Neural cell (in vitro differentiated cells): ENCODE data around the gene PCDHA1. TPM values are rescaled to one million over a fixed set of nuclear protein-coding genes. Genes with fewer than 3 reads are reported as not detected.

Experiments used
- H2AFZ ChIP-seq: fragments of 200-600, 300-800 bp; sonication (generic), shearing (Covaris generic); 2 replicates; pipeline ENCODE4 v1.6.0; 2014; ENCODE audit warnings: low read depth, mild to moderate bottlenecking, antibody characterized with exemption, low read length, moderate library complexity
- H3F3A ChIP-seq: fragments of 200-600 bp; shearing (Covaris generic); 2 replicates; pipeline ENCODE4 v1.6.1; 2016; ENCODE audit warnings: mild to moderate bottlenecking, moderate library complexity, mixed read lengths, antibody characterized with exemption, low read length; ENCODE audit not compliant: insufficient read depth, poor library complexity, severe bottlenecking
- H3K27ac ChIP-seq: fragments of 200-600, 300-800 bp; sonication (generic), shearing (Covaris generic); 2 replicates; pipeline ENCODE4 v1.5.1; 2014; ENCODE audit warnings: mild to moderate bottlenecking, low read length, moderate library complexity
- H3K27me3 ChIP-seq: fragments of 300-800, 200-600 bp; sonication (generic), shearing (Covaris generic); 2 replicates; pipeline ENCODE4 v1.6.0; 2014; ENCODE audit warnings: mild to moderate bottlenecking, low read depth, low read length, moderate library complexity; ENCODE audit not compliant: insufficient read depth
- H3K36me3 ChIP-seq: fragments of 300-800, 200-600 bp; sonication (generic), shearing (Covaris generic); 2 replicates; pipeline ENCODE4 v1.5.1; 2014; ENCODE audit warnings: mild to moderate bottlenecking, antibody characterized with exemption, low read length, moderate library complexity; ENCODE audit not compliant: insufficient read depth
- H3K4me2 ChIP-seq: fragments of 300-800, 200-600 bp; sonication (generic), shearing (Covaris generic); 2 replicates; pipeline ENCODE4 v1.6.0; 2014; ENCODE audit warnings: mild to moderate bottlenecking, low read length
- H3K4me3 ChIP-seq: fragments of 300-800, 200-600 bp; sonication (generic), shearing (Covaris generic); 2 replicates; pipeline ENCODE4 v1.5.1; 2014; ENCODE audit warnings: mild to moderate bottlenecking, low read length, moderate library complexity
- H3K79me2 ChIP-seq: fragments of 200-600 bp; shearing (Covaris generic); replicated peaks from 2 replicates; pipeline ENCODE4 v1.6.0; 2014; ENCODE audit warnings: mild to moderate bottlenecking, low read length, moderate library complexity; ENCODE audit not compliant: insufficient read depth
- H3K9ac ChIP-seq: fragments of 300-800, 200-600 bp; sonication (generic), shearing (Covaris generic); 2 replicates; pipeline ENCODE4 v1.6.1; 2016; ENCODE audit warnings: mild to moderate bottlenecking, low read length, mixed read lengths
- H3K9me2 ChIP-seq: fragments of 200-600 bp; shearing (Covaris generic); 2 replicates; pipeline ENCODE4 v1.6.1; 2016; ENCODE audit warnings: mild to moderate bottlenecking, low read length, mixed read lengths; ENCODE audit not compliant: insufficient read depth
- H3K9me3 ChIP-seq: fragments of 200-600, 300-800 bp; sonication (generic), shearing (Covaris generic); 2 replicates; pipeline ENCODE4 v1.6.1; 2016; ENCODE audit warnings: mild to moderate bottlenecking, mixed run types, low read length, moderate library complexity, mixed read lengths
- H4K20me1 ChIP-seq: fragments of 200-600 bp; shearing (Covaris generic); 2 replicates; pipeline ENCODE4 v1.6.1; 2016; ENCODE audit warnings: mild to moderate bottlenecking, mixed run types; ENCODE audit not compliant: insufficient read depth
- EP300 ChIP-seq: fragments of 450-650 bp; conservative IDR thresholded peaks from 2 replicates; pipeline ENCODE4 v1.6.1; 2014; ENCODE audit warnings: antibody characterized with exemption, mild to moderate bottlenecking, moderate library complexity; ENCODE audit not compliant: poor library complexity, severe bottlenecking
- EZH2 ChIP-seq: fragments of 200-600, 300-800 bp; shearing (Covaris generic), sonication (generic); IDR thresholded peaks from 2 replicates; pipeline ENCODE4 v1.6.1; 2014; ENCODE audit warnings: antibody characterized with exemption, low read length, borderline replicate concordance, mild to moderate bottlenecking; ENCODE audit not compliant: insufficient read depth, poor library complexity, severe bottlenecking
- MXI1 ChIP-seq: fragments of 450-650 bp; conservative IDR thresholded peaks from 2 replicates; pipeline ENCODE4 v1.6.1; 2014; ENCODE audit warnings: antibody characterized with exemption, mild to moderate bottlenecking; ENCODE audit not compliant: poor library complexity, severe bottlenecking
- POLR2AphosphoS5 ChIP-seq: IDR thresholded peaks from 2 replicates; pipeline ENCODE4 v1.6.1; 2012
- RAD21 ChIP-seq: fragments of 450-650 bp; conservative IDR thresholded peaks from 2 replicates; pipeline ENCODE4 v1.6.1; 2014; ENCODE audit warnings: antibody characterized with exemption, mild to moderate bottlenecking, moderate library complexity
- SMC3 ChIP-seq: fragments of 450-650 bp; conservative IDR thresholded peaks from 2 replicates; pipeline ENCODE4 v1.6.1; 2014; ENCODE audit warnings: antibody characterized with exemption, mild to moderate bottlenecking, moderate library complexity; ENCODE audit not compliant: poor library complexity
- TAF1 ChIP-seq: IDR thresholded peaks from 2 replicates; pipeline ENCODE4 v1.6.1; 2012; ENCODE audit warnings: low read depth
- polyA plus RNA-seq: library from polyadenylated mRNA; depleted of rRNA; stranded (reverse); fragments of >200 nt; gene quantifications from 2 replicates; pipeline ENCODE4 v1.2.3, GENCODE V29; 2014
- TF ChIP-seq, protein P1 (sequence below): IDR thresholded peaks from 2 replicates; pipeline ENCODE4 v1.6.1; 2012; ENCODE audit warnings: borderline replicate concordance
- TF ChIP-seq, protein P2 (sequence below): fragments of 450-650 bp; IDR thresholded peaks from 2 replicates; pipeline ENCODE4 v1.5.1; 2014; ENCODE audit warnings: antibody characterized with exemption, mild to moderate bottlenecking, moderate library complexity; ENCODE audit not compliant: poor library complexity, severe bottlenecking

PCDHA1 gene
- polyA plus RNA-seq, 1 donor from 2014 or later: 0.28 TPM

DNA sequence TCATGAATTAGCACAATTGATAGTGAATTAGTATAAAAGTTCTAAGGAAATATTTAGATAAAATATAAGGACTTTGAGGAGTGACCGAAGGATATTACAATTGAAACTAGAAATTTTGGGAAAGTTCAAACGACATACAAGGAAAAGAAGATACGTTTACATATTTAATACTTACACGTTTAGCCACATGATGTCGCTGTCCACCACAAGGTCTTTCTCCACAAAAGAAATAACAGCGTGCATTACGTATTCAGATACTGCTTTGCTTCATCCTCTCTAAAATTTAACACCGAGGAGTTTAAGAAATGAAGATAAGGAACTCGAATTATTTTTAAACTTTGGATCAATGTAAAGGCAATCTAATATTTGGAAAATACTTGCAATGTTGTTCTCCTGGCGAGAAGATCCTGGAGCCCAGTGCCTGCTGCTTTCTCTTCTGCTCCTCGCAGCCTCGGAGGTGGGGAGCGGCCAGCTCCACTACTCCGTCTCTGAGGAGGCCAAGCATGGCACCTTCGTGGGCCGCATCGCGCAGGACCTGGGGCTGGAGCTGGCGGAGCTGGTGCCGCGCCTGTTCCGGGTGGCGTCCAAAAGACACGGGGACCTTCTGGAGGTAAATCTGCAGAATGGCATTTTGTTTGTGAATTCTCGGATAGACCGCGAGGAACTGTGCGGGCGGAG lies 15.0 kb downstream of the PCDHA1 start, which contains the start of gene PCDHA3:
TSS of gene PCDHA3 (plus strand) at position 242 of the 678 bp plus-strand sequence.
- H3K27me3 ChIP-seq: no peaks in the 10 kb centered on the region
- peaks cover 54% of the 10 kb centered on the region for H3K9me3 ChIP-seq
- H4K20me1 ChIP-seq: no peaks in the 10 kb centered on the region
- TF ChIP-seq EP300 (no peak), TAF1 (no peak), SMC3 (no peak), RAD21 (no peak), POLR2AphosphoS5 (no peak), EZH2 (no peak), MXI1 (no peak)
- TF ChIP-seq, protein P1, sequence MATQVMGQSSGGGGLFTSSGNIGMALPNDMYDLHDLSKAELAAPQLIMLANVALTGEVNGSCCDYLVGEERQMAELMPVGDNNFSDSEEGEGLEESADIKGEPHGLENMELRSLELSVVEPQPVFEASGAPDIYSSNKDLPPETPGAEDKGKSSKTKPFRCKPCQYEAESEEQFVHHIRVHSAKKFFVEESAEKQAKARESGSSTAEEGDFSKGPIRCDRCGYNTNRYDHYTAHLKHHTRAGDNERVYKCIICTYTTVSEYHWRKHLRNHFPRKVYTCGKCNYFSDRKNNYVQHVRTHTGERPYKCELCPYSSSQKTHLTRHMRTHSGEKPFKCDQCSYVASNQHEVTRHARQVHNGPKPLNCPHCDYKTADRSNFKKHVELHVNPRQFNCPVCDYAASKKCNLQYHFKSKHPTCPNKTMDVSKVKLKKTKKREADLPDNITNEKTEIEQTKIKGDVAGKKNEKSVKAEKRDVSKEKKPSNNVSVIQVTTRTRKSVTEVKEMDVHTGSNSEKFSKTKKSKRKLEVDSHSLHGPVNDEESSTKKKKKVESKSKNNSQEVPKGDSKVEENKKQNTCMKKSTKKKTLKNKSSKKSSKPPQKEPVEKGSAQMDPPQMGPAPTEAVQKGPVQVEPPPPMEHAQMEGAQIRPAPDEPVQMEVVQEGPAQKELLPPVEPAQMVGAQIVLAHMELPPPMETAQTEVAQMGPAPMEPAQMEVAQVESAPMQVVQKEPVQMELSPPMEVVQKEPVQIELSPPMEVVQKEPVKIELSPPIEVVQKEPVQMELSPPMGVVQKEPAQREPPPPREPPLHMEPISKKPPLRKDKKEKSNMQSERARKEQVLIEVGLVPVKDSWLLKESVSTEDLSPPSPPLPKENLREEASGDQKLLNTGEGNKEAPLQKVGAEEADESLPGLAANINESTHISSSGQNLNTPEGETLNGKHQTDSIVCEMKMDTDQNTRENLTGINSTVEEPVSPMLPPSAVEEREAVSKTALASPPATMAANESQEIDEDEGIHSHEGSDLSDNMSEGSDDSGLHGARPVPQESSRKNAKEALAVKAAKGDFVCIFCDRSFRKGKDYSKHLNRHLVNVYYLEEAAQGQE: no peak
- TF ChIP-seq, protein P2, sequence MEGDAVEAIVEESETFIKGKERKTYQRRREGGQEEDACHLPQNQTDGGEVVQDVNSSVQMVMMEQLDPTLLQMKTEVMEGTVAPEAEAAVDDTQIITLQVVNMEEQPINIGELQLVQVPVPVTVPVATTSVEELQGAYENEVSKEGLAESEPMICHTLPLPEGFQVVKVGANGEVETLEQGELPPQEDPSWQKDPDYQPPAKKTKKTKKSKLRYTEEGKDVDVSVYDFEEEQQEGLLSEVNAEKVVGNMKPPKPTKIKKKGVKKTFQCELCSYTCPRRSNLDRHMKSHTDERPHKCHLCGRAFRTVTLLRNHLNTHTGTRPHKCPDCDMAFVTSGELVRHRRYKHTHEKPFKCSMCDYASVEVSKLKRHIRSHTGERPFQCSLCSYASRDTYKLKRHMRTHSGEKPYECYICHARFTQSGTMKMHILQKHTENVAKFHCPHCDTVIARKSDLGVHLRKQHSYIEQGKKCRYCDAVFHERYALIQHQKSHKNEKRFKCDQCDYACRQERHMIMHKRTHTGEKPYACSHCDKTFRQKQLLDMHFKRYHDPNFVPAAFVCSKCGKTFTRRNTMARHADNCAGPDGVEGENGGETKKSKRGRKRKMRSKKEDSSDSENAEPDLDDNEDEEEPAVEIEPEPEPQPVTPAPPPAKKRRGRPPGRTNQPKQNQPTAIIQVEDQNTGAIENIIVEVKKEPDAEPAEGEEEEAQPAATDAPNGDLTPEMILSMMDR: no peak
- no peak within 1 kb of the TSS for H3K27ac ChIP-seq
- H3F3A ChIP-seq: no peaks in the 10 kb centered on the region
- H3K9ac ChIP-seq: no peak within 1 kb of the TSS
- H3K4me3 ChIP-seq: no peak within 1 kb of the TSS
- H3K4me2 ChIP-seq: no peak within 1 kb of the TSS
- H3K36me3 ChIP-seq: peaks cover 35% of the 10 kb centered on the region
- H2AFZ ChIP-seq: no peak within 1 kb of the TSS
- H3K9me2 ChIP-seq: no peaks in the 10 kb centered on the region
- H3K79me2 ChIP-seq: peaks cover 22% of the 10 kb centered on the region

DNA sequence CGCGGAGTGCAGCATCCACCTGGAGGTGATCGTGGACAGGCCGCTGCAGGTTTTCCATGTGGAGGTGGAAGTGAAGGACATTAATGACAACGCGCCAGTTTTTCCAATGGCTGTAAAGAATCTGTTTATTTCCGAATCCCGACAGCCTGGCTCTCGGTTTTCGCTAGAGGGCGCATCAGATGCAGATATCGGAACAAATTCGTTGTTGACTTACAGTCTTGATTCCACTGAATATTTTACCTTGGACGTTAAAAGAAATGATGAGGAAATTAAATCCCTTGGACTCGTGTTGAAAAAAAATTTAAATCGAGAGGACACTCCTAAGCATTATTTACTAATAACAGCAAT lies 15.5 kb downstream of the PCDHA1 start:
- no peak overlapping the region for H2AFZ ChIP-seq
- H3K9me3 ChIP-seq: peaks cover 49% of the 10 kb centered on the region
- no peaks in the 10 kb centered on the region for H3K9me2 ChIP-seq

More for the DNA sequence above, 15.5 kb downstream of the PCDHA1 start:
- H3K9ac ChIP-seq: no peak overlapping the region
- H3K79me2 ChIP-seq: peaks cover 24% of the 10 kb centered on the region
- no peak overlapping the region for H3K4me3 ChIP-seq
- no peak overlapping the region for H3K4me2 ChIP-seq
- H3K36me3 ChIP-seq: peaks cover 30% of the 10 kb centered on the region
- no peaks in the 10 kb centered on the region for H3K27me3 ChIP-seq
- TF ChIP-seq POLR2AphosphoS5 (no peak), EZH2 (no peak), EP300 (no peak), RAD21 (no peak), MXI1 (no peak), SMC3 (no peak), TAF1 (no peak)
- TF ChIP-seq, protein P2: no peak
- TF ChIP-seq, protein P1: no peak
- no peaks in the 10 kb centered on the region for H3F3A ChIP-seq
- H3K27ac ChIP-seq: no peak overlapping the region
- H4K20me1 ChIP-seq: no peaks in the 10 kb centered on the region
